GM12872 (cell line): Measurements from ENCODE around the gene R3HDM1.

Experiments used
- CTCF ChIP-seq: IDR thresholded peaks from 3 replicates; pipeline ENCODE4 v1.5.1; 2011; ENCODE audit warnings: low read depth, mild to moderate bottlenecking, low read length, moderate library complexity; ENCODE audit not compliant: insufficient read depth

R3HDM1 gene

DNA sequence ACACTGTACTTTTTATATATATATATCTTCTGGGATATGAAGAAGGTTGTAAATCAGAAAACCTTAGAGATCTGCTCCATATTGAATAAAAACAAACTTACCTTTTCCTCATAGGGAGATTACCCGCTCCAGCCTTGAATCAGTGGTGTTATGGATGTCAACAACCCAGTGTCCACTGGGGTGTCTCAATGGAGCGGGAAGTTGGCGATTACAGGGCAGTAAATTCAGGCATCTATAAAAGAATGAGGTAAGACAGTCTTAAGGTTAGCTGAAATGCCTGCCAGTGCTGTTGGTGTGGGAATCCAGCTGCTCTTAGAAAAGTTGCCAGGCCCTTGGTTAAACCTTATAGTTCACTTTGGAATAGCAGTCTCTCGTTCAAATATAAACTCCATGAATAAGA, 102.3 kb downstream of the R3HDM1 start:
- TF ChIP-seq CTCF, result no peak

DNA sequence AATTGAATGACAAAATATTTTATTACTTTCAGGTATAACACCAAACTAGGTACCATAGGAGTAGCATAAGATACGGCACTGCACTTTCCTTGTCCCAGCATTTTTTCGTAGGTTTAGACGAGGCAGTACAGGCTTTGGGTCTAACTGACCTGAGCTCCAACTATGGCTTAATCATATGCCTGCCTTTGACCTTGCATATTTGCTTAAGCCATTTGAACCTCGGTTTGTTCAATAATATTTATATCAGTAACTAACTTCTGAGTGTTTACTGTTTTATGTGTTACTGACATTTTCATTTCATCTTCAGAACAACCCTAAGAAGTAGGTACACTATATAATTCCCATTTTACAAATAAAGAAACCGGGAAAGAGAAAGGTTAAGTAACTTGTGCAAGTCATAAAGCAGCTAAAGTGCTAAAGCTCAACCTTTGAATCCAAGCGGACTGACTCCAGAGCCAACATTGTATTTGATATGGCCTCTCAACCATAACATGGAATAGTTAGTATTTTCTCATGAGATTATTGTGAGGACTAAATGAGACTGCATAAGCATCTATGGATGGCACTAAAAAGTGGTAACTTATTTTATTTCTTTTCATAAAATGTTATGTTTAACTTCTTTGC, 104.0 kb downstream of the R3HDM1 start:
- TF ChIP-seq CTCF, result no peak

DNA sequence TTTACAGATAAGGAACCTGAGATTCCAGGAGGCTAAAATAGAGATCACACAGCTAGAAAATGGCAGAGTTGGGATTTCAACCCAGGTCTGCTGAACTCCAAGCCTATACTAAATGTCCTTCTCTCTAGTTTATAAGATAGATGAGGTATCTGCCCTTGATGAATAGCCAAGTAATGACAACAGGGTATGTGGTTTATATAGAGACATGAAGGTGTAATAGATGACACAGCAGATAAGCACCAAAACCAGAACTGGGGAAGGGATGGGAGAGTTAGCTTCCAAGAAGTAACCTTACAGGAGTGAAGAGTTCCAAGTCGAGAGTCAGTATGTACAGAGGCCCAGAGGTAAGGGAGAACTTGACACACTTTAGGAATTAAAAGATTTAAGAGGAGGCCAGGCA, 105.7 kb downstream of the R3HDM1 start:
- TF ChIP-seq CTCF, result no peak

DNA sequence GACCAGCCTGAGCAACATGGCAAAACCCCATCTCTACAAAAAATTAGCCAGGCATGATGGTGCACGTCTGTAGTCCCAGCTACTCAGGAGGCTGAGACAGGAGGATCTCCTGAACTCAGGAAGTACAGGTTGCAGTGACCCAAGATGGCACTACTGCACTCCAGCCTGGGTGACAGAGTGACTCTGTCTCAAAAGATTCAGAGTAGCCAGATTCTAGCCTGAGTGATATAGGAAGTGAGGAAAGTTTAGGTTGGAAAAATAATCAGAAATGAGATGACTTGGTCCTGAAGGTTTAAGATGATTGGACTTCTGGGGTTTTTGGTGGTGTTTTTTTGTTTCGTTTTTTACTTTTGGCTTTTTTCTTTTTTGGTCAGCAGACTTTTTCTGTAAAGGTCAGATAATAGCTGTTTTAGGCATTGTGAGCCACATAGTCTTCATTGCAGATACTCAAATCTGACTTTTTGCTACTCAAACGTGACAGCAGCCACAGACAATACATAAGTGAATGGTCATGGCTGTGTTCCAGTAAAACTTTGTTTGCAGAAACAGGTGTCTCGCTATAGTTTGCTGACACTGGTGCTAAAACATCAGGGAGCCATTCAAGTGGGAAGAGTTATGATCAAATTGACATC, 106.3 kb downstream of the R3HDM1 start:
- no peak for TF ChIP-seq CTCF

- no peak for TF ChIP-seq CTCF
Observed at GRCh38 chr2:135638825-135639224, 107.5 kb downstream of the R3HDM1 start.

GRCh38 chr2:135641156-135642068, 110.1 kb downstream of the R3HDM1 start:
- TF ChIP-seq CTCF, result no peak

GRCh38 chr2:135647836-135648579, 116.7 kb downstream of the R3HDM1 start:
- TF ChIP-seq CTCF, result no peak
